Daoy (cell line): Measurements from ENCODE around the gene GGT7. TPM values are rescaled to one million over a fixed set of nuclear protein-coding genes. Genes with fewer than 3 reads are reported as not detected.
"Not testable (repeated sequence)": the region's sequence is repeated elsewhere in the genome, so short reads cannot be mapped to it uniquely, and the experiment has no call there.

Experiments used
- DNase-seq: peaks from one replicate; pipeline ENCODE4 v3.0.0-alpha.2; 2015; ENCODE audit warnings: low read depth
- total RNA-seq: library from RNA; depleted of rRNA; stranded (reverse); fragments of >200 nt; shearing (Covaris generic); gene quantifications from 2 replicates; pipeline ENCODE4 v1.2.3, GENCODE V29; 2014

Gene GGT7
- total RNA-seq, 1 experiment from 2014 or later: 1.5 TPM

GRCh38 chr20:34883087-34883688, 10.5 kb upstream of the GGT7 start:
- no peak for DNase-seq

GRCh38 chr20:34881689-34882088, 9.0 kb upstream of the GGT7 start:
- DNase-seq: no peak

- DNase-seq: not testable (repeated sequence)
Measured at GRCh38 chr20:34880971-34881370, 8.3 kb upstream of the GGT7 start.

- no peak for DNase-seq
Measured at GRCh38 chr20:34880215-34880850, 7.7 kb upstream of the GGT7 start.

- DNase-seq: peak; percentile 11
Measured at GRCh38 chr20:34876406-34877282, 4.0 kb upstream of the GGT7 start, which contains the start of gene ACSS2. Gene ACSS2 (plus strand): TSS chr20:34876612. CDS start chr20:34876646, 34 bp downstream.

GRCh38 chr20:34875642-34876405, 3.2 kb upstream of the GGT7 start:
- DNase-seq: peak; percentile 98

GRCh38 chr20:34874094-34874654, 1.5 kb upstream of the GGT7 start:
- peak; percentile 77 for DNase-seq

GRCh38 chr20:34873583-34874093, 982 bp upstream of the GGT7 start:
- no peak for DNase-seq

- DNase-seq: peak; percentile 7
Measured at GRCh38 chr20:34871966-34872621, 562 bp downstream of the GGT7 start.

- no peak for DNase-seq
Measured at GRCh38 chr20:34871320-34871926, 1.2 kb downstream of the GGT7 start.

- no peak for DNase-seq
Measured at GRCh38 chr20:34864216-34864615, 8.4 kb downstream of the GGT7 start.

GRCh38 chr20:34863421-34863965, 9.2 kb downstream of the GGT7 start:
- no peak for DNase-seq

GRCh38 chr20:34862724-34863123, 9.9 kb downstream of the GGT7 start:
- no peak for DNase-seq

GRCh38 chr20:34861386-34862084, 11.1 kb downstream of the GGT7 start:
- no peak for DNase-seq

GRCh38 chr20:34859826-34860545, 12.7 kb downstream of the GGT7 start:
- no peak for DNase-seq

GRCh38 chr20:34859367-34859766, 13.3 kb downstream of the GGT7 start:
- DNase-seq: no peak

- no peak for DNase-seq
Measured at GRCh38 chr20:34852298-34852697, 20.4 kb downstream of the GGT7 start.

- no peak for DNase-seq
Measured at GRCh38 chr20:34850969-34851368, 21.7 kb downstream of the GGT7 start.

- no peak for DNase-seq
Measured at GRCh38 chr20:34849778-34850177, 22.9 kb downstream of the GGT7 start.
